ENCODE results near the gene CASK. TPM values are rescaled to one million over a fixed set of nuclear protein-coding genes. Genes with fewer than 3 reads are reported as not detected.

CASK gene
- total and polyA plus RNA-seq, 2 of the 13 experiments (the other 11 are each of a cell fraction or from before 2014, with no cell fraction given) = 14.5 to 16.0 TPM

DNA sequence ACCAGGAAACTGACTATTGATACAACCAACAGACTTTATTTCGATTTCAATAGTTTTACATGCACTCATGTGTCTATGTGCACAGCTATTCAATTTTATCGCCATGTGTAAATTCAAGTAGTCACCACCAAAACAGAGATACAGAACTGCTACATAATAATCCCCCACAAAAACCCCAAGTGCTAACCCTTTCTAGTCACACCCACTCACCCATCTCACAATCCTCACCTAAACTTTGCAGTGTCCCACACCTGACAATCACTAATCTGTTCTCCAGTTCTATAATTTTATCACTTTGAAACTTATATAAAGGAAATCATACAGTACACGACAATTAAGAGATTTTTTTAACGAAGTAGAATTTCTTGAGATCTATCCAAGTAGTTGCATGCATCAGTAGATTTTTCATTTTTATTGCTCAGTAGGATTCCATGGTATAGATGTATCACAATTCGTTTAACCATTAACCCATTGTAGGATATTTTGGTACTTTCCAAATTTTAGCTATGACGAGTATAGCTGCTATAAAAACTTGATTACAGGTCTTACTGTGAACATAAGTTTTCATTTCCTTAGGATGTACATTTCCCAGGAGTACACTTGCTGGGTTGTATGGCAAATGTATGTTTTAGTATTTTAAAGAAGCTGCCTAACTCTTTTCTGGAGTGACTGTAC, 85.9 kb downstream of the CASK start:
- no peaks in the 10 kb centered on the region for H3K27me3 ChIP-seq (ENCODE audit: control insufficient read depth in 1 of 2, insufficient read depth in 2 of 2, low read length in 2 of 2)
- ChIA-PET CTCF (ENCODE audit: low intra/inter-chr PET ratio, low total read pairs) (no interaction called here), POLR2A (no interaction called here)
- no peaks in the 10 kb centered on the region for H3K36me3 ChIP-seq (replicated peaks in 1 of 2; ENCODE audit: control insufficient read depth in 1 of 2, insufficient read depth in 2 of 2, low read length in 2 of 2)
- in situ Hi-C loops (cut with HindIII; ENCODE audit: extremely low pct_ligation_motif_present, low pct_unique_long_range_greater_than_20kb) (no loop called here), intact Hi-C loops (cut with micrococcal nuclease; ENCODE audit: unreplicated experiment) (no loop called here)
- H3K4me2 ChIP-seq (ENCODE audit: low read depth, low read length) = no peak overlapping the region
- no peak overlapping the region for H3K27ac ChIP-seq (ENCODE audit: extremely low read length, insufficient read depth, low read length)
- ATAC-seq = no peak
- H3K4me3 ChIP-seq (replicated peaks in 1 of 3; ENCODE audit: insufficient read depth in 1 of 3, low read depth in 2 of 3, low read length in 3 of 3) = no peak overlapping the region
- no peak for DNase-seq (ENCODE audit: low spot score)
- no peak overlapping the region for H3K9ac ChIP-seq (ENCODE audit: insufficient read depth, low read depth, low read length)
- no peak overlapping the region for H2AFZ ChIP-seq (ENCODE audit: low read length)
- WGBS (ENCODE audit: low lambda C conversion rate) = 96% methylated on average over 6 of the region's 6 CpGs
- no peaks in the 10 kb centered on the region for H3K79me2 ChIP-seq (ENCODE audit: insufficient read depth, low read length)
- BruUV-seq (replicated peaks) = no TSS peak
- no peak for TF ChIP-seq ZNF569 (CRISPR knock-in tag; IDR thresholded peaks at IDR 0.05; ENCODE audit: borderline replicate concordance)
- TF ChIP-seq TARDBP (CRISPR knock-in tag; IDR thresholded peaks at IDR 0.05) = no peak
- TF ChIP-seq ZNF83 (CRISPR knock-in tag; IDR thresholded peaks at IDR 0.05; ENCODE audit: borderline replicate concordance) = no peak
- TF ChIP-seq SP140L (CRISPR knock-in tag; IDR thresholded peaks at IDR 0.05; ENCODE audit: borderline replicate concordance) = no peak
- TF ChIP-seq SPEN (CRISPR knock-in tag; IDR thresholded peaks at IDR 0.05; ENCODE audit: low read depth) = no peak
- no peak for TF ChIP-seq ZNF790 (CRISPR knock-in tag; IDR thresholded peaks at IDR 0.05; ENCODE audit: borderline replicate concordance)
- no peak for TF ChIP-seq ADNP (CRISPR knock-in tag; IDR thresholded peaks at IDR 0.05)
- no peak for FAIRE-seq
- H3K9me3 ChIP-seq (ENCODE audit: low read length) = peaks cover 10% of the 10 kb centered on the region
- no peaks in the 10 kb centered on the region for H3K4me1 ChIP-seq (ENCODE audit: insufficient read depth, low read length)
- H4K20me1 ChIP-seq (ENCODE audit: insufficient read depth, low read length) = no peaks in the 10 kb centered on the region

DNA sequence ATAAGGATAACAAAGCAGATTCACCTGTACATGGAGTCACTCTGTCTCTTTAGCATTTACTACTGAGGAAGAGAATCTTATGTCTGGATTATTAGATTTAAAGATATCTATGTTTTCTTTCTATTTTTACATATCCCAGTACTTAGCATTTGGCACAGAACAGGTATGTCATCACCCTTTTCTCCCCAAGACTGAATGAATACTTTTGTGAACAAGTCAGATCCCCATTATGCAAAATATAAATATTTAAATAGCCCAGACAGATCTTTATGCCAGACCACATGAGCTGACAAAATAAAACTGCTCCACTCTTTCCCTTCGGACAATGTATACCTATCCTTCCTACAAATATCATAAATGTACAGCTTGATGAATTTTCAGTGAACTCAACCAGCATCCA, 94.5 kb downstream of the CASK start:
- H3K4me1 ChIP-seq (ENCODE audit: insufficient read depth, low read length) = peaks cover 8% of the 10 kb centered on the region
- no peaks in the 10 kb centered on the region for H3K27me3 ChIP-seq (ENCODE audit: control insufficient read depth in 1 of 2, insufficient read depth in 2 of 2, low read length in 2 of 2)
- DNase-seq (ENCODE audit: low spot score) (no peak), ATAC-seq (no peak), FAIRE-seq (no peak)
- H3K4me2 ChIP-seq (ENCODE audit: low read depth, low read length) = no peak overlapping the region
- no peaks in the 10 kb centered on the region for H3K79me2 ChIP-seq (ENCODE audit: insufficient read depth, low read length)
- no peaks in the 10 kb centered on the region for H3K9me3 ChIP-seq (ENCODE audit: low read length)
- H3K36me3 ChIP-seq (replicated peaks in 1 of 2; ENCODE audit: control insufficient read depth in 1 of 2, insufficient read depth in 2 of 2, low read length in 2 of 2) = no peaks in the 10 kb centered on the region
- CTCF ChIA-PET (ENCODE audit: low intra/inter-chr PET ratio, low total read pairs) = no interaction called here
- intact Hi-C loops (cut with micrococcal nuclease; ENCODE audit: unreplicated experiment) = no loop called here
- H3K4me3 ChIP-seq (replicated peaks in 1 of 3; ENCODE audit: insufficient read depth in 1 of 3, low read depth in 2 of 3, low read length in 3 of 3) = no peak overlapping the region
- WGBS (ENCODE audit: low lambda C conversion rate) = 100% methylated on average over 1 of the region's 1 CpG
- H3K9ac ChIP-seq (ENCODE audit: insufficient read depth, low read depth, low read length) = no peak overlapping the region
- H4K20me1 ChIP-seq (ENCODE audit: insufficient read depth, low read length) = no peaks in the 10 kb centered on the region
- BruUV-seq (replicated peaks) = no TSS peak
- in situ Hi-C loops (cut with HindIII; ENCODE audit: extremely low pct_ligation_motif_present, low pct_unique_long_range_greater_than_20kb) = no loop called here
- POLR2A ChIA-PET = no interaction called here
- no peak overlapping the region for H2AFZ ChIP-seq (ENCODE audit: low read length)
- H3K27ac ChIP-seq (ENCODE audit: extremely low read length, insufficient read depth, low read length) = no peak overlapping the region
- TF ChIP-seq, protein P1, sequence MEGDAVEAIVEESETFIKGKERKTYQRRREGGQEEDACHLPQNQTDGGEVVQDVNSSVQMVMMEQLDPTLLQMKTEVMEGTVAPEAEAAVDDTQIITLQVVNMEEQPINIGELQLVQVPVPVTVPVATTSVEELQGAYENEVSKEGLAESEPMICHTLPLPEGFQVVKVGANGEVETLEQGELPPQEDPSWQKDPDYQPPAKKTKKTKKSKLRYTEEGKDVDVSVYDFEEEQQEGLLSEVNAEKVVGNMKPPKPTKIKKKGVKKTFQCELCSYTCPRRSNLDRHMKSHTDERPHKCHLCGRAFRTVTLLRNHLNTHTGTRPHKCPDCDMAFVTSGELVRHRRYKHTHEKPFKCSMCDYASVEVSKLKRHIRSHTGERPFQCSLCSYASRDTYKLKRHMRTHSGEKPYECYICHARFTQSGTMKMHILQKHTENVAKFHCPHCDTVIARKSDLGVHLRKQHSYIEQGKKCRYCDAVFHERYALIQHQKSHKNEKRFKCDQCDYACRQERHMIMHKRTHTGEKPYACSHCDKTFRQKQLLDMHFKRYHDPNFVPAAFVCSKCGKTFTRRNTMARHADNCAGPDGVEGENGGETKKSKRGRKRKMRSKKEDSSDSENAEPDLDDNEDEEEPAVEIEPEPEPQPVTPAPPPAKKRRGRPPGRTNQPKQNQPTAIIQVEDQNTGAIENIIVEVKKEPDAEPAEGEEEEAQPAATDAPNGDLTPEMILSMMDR (CRISPR knock-in tag; IDR thresholded peaks at IDR 0.05) = no peak
- TF ChIP-seq RERE (CRISPR knock-in tag; IDR thresholded peaks at IDR 0.05; ENCODE audit: low read depth) (no peak), ZNF704 (CRISPR knock-in tag; IDR thresholded peaks at IDR 0.05; ENCODE audit: borderline replicate concordance) (no peak)

Data from HepG2 (cell line).